NCI-H1694 treated with DMSO at 0.1 percent for 48 hours (cell line): ENCODE results near the gene ADGRD1.
"Not testable (repeated sequence)": the region's sequence is repeated elsewhere in the genome, so short reads cannot be mapped to it uniquely, and the experiment has no call there.

ENCODE experiments used
- DNase-seq: peaks from one replicate; lab custom pipeline; 2025; lab: John Stamatoyannopoulos, UW

Gene ADGRD1

GRCh38 chr12:131121705-131122405 is 168.1 kb downstream of the ADGRD1 start:
- no peak for DNase-seq

GRCh38 chr12:131122631-131123030 is 168.9 kb downstream of the ADGRD1 start:
- no peak for DNase-seq

- DNase-seq, result no peak
Observed at GRCh38 chr12:131123817-131124216, 170.1 kb downstream of the ADGRD1 start.

- no peak for DNase-seq
Observed at GRCh38 chr12:131124487-131125280, 171.0 kb downstream of the ADGRD1 start.

- no peak for DNase-seq
Observed at GRCh38 chr12:131126662-131127173, 173.0 kb downstream of the ADGRD1 start.

GRCh38 chr12:131128556-131128955 is 174.8 kb downstream of the ADGRD1 start:
- no peak for DNase-seq

- not testable (repeated sequence) for DNase-seq
Observed at GRCh38 chr12:131128966-131129619, 175.4 kb downstream of the ADGRD1 start.

GRCh38 chr12:131129839-131130238 is 176.1 kb downstream of the ADGRD1 start:
- no peak for DNase-seq

- no peak for DNase-seq
Observed at GRCh38 chr12:131130311-131130911, 176.7 kb downstream of the ADGRD1 start.

- DNase-seq, result no peak
Observed at GRCh38 chr12:131131077-131131807, 177.5 kb downstream of the ADGRD1 start.

GRCh38 chr12:131131808-131132117 is 178.1 kb downstream of the ADGRD1 start:
- DNase-seq, result no peak

- DNase-seq, result peak; percentile 1
Observed at GRCh38 chr12:131132118-131132892, 178.6 kb downstream of the ADGRD1 start.

- no peak for DNase-seq
Observed at GRCh38 chr12:131133015-131133905, 179.6 kb downstream of the ADGRD1 start.

- DNase-seq, result no peak
Observed at GRCh38 chr12:131133994-131134393, 180.3 kb downstream of the ADGRD1 start.

- DNase-seq, result no peak
Observed at GRCh38 chr12:131134523-131135310, 181.0 kb downstream of the ADGRD1 start.

- no peak for DNase-seq
Observed at GRCh38 chr12:131135311-131135785, 181.6 kb downstream of the ADGRD1 start.

- DNase-seq, result no peak
Observed at GRCh38 chr12:131135786-131136538, 182.3 kb downstream of the ADGRD1 start.

GRCh38 chr12:131136539-131136872 is 182.8 kb downstream of the ADGRD1 start:
- DNase-seq, result no peak
